GM21619 (cell line): ENCODE measurements around the gene TRPC4.
"Not testable (repeated sequence)": the region's sequence is repeated elsewhere in the genome, so short reads cannot be mapped to it uniquely, and the experiment has no call there.

Source experiments
- ATAC-seq: cut with Tn5 transposase; IDR thresholded peaks from one replicate; pipeline ENCODE4 v1.9.1; 2021; ENCODE audit not compliant: unreplicated experiment

TRPC4 gene

DNA sequence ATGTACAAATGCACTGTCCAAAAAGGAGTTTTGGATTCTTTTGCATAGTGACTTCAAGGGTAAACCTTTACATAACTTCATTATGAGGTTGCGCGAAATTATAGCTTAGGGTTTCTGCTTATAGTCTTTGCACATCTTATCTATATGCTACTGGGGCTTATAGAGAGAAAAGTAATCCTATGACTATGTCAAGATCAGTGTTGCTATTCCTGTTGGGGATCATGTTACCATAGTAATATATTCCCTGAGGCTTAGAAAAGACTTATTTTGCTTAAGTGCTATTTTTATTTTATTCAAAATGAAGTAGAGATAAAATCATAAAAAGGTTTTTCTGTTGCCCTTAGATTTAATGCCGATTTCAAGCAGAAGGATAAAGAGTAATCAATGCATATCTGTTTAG is 256.3 kb downstream of the TRPC4 start:
- no peak for ATAC-seq

DNA sequence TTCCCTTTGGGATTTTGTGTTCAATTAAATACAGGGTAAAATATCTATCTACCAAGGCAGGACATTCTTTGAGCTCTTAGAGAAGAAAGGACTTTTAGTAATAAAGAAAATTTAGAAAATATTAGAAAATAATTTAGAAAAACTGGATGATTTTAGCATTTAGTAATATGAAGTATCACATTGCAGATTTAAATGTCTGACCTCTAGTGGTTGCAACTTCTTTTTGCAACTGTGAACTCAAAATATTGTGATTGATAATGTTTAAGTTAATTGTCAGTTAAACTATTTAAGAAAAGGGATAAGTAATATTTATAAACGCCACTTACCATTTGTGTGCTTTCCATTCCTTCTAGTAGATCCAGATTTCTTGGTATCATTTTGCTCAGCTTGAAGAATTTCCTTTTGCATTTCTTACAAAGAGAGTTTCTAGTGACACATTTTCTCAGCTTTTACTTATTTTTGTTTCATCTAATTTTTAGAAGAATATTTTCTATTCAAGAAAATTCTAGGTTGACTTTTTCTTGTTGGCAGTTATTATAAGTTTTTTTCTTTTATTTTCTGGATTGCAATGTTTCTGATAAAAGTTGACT is 260.7 kb downstream of the TRPC4 start:
- no peak for ATAC-seq

DNA sequence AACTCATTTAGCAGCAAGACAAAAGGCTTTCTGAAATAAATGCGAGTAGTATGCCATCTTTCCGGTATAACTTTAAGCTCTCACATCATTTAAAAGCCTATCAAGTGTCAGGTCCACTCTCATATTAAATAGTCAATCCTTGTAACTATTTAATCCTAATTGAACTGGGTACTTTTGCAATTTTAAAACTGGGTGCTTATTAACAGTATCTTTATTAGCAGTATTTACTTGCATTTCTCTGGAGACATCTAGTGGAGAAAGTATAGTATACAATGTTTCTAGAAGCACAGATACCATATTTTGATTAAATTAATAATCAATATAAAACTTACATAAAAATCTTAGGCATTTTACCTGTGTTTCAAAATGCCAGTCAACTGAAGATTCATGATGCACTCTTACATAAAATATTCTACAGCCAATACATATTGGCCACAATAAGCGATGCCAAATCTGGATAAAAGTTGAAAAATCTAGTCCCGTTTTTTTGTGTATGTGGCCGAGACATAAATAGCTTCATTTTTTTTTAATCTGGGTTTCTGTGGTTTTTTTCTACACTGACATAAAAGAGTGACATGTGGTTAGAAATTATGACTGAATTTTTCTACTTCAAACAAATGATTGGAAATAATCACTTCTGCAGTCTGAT is 266.7 kb downstream of the TRPC4 start:
- ATAC-seq: no peak

DNA sequence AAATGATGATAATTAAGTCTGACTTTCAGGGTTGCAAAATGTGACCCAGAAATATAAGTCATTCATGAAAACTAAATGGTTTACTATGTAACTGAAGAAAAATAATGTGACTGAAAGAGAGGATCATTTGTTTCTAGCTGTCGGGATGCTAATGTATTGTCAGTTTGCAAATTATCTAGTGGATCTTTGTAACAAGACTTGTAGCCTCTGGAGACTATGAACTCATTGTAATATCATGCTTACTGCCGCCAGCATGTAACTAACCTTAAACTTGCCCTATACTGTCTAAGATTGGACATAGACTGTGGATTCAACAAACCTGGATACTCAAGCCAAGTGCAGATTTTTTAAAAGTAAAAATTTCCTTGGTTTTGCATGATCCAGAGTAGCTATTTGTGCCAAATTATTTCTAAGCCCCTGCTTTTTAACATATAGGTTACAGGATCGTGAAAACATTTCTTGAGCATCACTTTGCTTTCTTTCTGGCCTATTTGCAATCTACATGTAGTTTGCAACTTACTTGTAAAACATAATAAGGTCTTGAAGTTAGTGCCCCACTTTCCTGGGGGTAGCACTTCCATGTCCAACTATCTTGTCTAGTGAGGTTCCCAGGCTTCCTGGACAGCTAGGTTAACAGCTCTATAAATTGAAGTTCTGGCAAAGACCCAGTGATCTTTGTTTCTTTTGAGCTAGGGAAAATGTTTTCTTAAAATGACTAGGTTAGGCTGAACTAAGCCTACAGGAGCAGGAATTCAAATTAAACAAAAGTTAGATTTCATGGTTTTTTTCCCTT is 267.7 kb downstream of the TRPC4 start:
- ATAC-seq: no peak

DNA sequence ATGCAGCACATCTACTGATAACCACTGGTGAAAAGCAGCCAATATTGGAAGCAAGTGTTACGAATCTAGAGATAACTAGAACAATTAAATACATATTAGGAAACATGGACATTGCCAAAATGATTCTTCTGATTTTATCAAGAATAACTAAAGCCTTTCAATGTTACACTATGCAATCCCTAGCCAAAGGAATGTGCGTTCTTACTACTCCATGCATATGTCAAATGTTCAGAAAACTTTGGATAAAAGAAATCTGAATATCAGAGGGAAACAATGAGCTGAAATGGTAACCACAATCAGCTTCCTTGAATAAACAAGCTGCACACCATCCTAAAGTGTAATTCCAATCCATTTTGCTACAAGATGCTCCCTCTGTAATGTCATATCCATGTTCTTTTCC is 270.1 kb downstream of the TRPC4 start:
- ATAC-seq: no peak

DNA sequence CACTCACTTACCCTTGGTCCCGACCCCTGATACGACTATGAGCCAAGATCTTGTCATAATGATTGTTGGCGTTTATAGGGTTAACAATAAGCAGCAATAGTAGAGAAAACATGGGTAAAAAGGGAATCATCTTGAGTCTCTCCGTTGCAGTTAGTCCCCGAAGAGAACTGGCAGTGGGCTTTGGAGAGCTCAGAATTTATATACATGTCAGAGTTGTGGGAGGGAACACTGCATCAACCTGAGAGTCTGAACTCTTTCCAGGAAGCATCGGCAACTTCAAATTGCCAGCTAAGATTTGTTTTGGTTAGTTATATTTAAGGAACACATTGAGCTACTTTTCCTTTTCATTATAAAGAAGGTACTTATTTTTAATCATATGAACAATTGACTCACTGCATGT is 271.0 kb downstream of the TRPC4 start, which contains the start of gene POSTN:
TSS of gene POSTN (minus strand) at position 172 of the 400 bp plus-strand sequence. CDS start at position 130, 42 bp downstream.
- no peak for ATAC-seq

DNA sequence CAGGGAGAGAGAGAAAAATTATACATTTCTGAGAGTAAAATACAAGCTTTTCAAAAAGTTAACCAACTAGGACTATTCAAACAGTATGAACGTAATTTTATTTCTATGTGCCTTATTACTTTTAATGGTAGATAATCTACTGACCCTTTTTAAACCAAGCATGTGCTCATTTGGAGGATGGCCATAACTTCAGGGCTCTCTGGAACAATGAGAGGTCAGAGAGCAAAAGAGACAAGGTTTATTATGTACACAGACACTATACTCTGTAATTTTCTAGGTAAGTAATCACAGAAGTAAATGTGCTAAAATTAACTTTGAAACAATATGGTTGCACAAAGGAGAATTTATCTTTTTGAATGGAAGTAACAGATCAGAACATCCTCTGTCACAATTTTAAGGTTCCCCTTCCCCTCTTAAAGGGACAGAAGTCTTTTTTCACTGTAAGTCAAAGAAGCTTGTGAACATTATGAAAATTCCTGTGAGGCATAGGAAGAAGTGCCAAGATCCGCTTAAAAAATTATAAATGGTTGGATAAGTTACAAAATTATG is 272.0 kb downstream of the TRPC4 start:
- no peak for ATAC-seq

DNA sequence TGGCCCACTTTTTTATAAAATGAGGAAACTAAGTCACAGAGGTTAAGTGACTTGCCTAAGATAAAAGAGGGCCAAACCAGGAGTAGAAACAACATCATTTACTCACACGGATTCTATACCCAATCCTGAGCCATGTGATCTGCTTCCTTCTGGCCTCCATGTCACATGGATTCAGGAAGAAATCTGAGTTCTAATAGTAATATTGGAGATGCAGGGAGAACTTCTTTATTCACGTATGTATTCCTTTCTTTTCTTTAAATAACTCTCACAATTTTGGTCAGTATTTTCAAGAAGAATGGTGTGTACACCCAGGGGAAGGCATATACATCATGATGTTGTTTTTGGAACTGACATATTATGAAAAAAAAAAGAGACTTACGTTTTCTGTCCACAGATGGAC is 272.8 kb downstream of the TRPC4 start:
- no peak for ATAC-seq

DNA sequence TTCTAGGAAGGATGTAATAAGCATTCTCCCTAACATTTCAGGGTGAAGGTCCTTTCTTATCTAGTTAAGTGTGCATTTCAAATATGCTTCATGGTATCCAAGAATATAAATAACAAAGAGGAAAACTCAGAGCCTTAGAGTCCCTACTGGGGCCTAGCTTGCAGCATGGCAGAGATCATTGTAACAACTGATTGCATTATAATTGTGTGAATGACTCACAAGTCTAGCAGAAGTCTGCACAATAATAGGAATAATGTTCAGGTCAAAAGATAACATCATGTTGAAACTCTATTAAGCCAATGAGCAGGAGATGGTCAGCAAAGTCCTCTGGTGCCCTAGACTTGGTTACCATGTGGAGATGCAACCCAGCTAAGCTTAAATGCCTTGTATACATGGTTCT is 274.4 kb downstream of the TRPC4 start:
- ATAC-seq: no peak

DNA sequence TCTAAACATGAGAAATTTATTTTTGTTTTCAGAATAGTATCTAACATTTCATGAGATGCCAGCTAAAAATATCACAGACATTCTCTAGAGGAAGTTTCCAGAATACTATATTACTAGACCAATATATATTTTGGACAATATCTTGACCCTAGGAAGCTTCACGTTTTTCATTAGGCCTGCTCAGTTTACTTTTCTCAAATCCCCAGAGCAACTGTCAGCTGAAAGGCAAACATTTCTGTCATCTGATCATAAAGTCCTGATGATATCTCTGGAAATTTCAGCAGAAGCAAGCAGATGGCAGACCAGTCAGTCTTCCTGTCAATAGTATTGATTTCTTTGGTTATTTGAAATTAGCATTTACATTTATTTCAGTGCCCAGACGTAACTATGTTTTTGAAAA is 275.0 kb downstream of the TRPC4 start:
- no peak for ATAC-seq

DNA sequence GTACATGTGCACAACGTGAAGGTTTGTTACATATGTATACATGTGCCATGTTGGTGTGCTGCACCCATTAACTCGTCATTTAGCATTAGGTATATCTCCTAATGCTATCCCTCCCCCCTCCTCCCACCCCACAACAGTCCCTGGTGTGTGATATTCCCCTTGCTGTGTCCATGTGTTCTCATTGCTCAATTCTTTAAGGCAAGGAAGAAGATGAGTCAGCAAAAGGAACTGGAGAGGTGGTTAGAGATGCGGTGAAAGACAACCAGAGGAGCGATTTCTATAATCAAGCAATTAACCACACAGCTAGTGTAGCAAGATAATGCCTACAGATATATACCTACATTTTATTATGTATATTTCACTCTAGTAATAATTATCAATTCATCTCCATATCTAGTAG is 280.2 kb downstream of the TRPC4 start:
- not testable (repeated sequence) for ATAC-seq

DNA sequence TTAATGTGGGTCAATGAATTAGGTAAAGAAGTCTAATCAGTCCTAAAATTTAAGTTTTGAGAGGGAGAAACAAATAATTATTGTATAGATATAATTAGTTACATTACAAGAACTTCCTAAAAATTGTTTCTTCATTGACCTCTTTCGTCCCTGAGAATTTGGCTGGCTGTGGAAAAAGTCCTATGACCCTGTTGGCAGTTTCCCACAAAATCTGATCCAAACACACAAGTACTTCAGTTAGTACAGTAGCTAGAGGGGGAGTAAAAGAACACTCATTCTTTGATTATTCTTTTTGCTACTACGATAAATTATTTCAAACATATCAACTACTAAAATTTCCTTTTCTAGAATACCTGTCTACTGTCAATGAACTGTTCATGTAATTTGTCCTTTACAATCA is 282.3 kb downstream of the TRPC4 start:
- no peak for ATAC-seq
